ENCODE results near the gene RAB10.
A peak's percentile ranks its signal among the peaks of the same experiment; 100 is the strongest.

Gene RAB10

GRCh38 chr2:26033270-26033817, 540 bp upstream of the RAB10 start:
- H3K27ac ChIP-seq: peak overlapping the region; percentile 83
- peak overlapping the region; percentile 94 for H3K4me2 ChIP-seq
- H3K27me3 ChIP-seq: no peaks in the 10 kb centered on the region
- peak overlapping the region; percentile 86 for H3K9ac ChIP-seq
- no peak for TF ChIP-seq Cebpa-rat (IDR thresholded peaks at IDR 0.05)
- peak overlapping the region; percentile 81 for H3K4me3 ChIP-seq
- H3K4me1 ChIP-seq: peaks cover 29% of the 10 kb centered on the region
- H3K9me3 ChIP-seq: no peaks in the 10 kb centered on the region
- H4K20me1 ChIP-seq: peaks cover 43% of the 10 kb centered on the region
- H3K36me3 ChIP-seq: peaks cover 19% of the 10 kb centered on the region

- Histone ChIP-seq H3K4me1 (peaks cover 29% of the 10 kb centered on the region), H3K27ac (peak overlapping the region; percentile 92), H3K4me2 (peak overlapping the region; percentile 95), H3K36me3 (peaks cover 32% of the 10 kb centered on the region), H4K20me1 (peaks cover 56% of the 10 kb centered on the region), H3K4me3 (peak overlapping the region; percentile 81), H3K9me3 (no peaks in the 10 kb centered on the region), H3K9ac (peak overlapping the region; percentile 85), H3K27me3 (no peaks in the 10 kb centered on the region)
- TF ChIP-seq Cebpa-rat (IDR thresholded peaks at IDR 0.05): no peak
These were observed 731 bp downstream of the RAB10 start for GRCh38 chr2:26034637-26034992.

GRCh38 chr2:26035090-26035743, 1.3 kb downstream of the RAB10 start:
- TF ChIP-seq Cebpa-rat (IDR thresholded peaks at IDR 0.05): no peak
- H4K20me1 ChIP-seq: peaks cover 62% of the 10 kb centered on the region

GRCh38 chr2:26039603-26040323, 5.9 kb downstream of the RAB10 start:
- H3K9me3 ChIP-seq: peaks cover 9% of the 10 kb centered on the region; the same call in 1 of the 2 replicates
- H3K4me3 ChIP-seq: no peak overlapping the region
- peaks cover 79% of the 10 kb centered on the region for H3K36me3 ChIP-seq
- H3K27ac ChIP-seq: no peak overlapping the region
- H3K9ac ChIP-seq: no peak overlapping the region
- no peak overlapping the region for H3K4me2 ChIP-seq
- TF ChIP-seq Cebpa-rat (IDR thresholded peaks at IDR 0.05): no peak
- peaks cover 100% of the 10 kb centered on the region for H4K20me1 ChIP-seq
- H3K4me1 ChIP-seq: peaks cover 19% of the 10 kb centered on the region
- H3K27me3 ChIP-seq: no peaks in the 10 kb centered on the region

More at GRCh38 chr2:26035090-26035743, 1.3 kb downstream of the RAB10 start:
- Histone ChIP-seq H3K9me3 (no peaks in the 10 kb centered on the region), H3K4me3 (peak overlapping the region; percentile 81), H3K36me3 (peaks cover 38% of the 10 kb centered on the region), H3K27ac (peak overlapping the region; percentile 92; the same call in 1 of the 2 replicates), H3K4me2 (peak overlapping the region; percentile 95), H3K27me3 (no peaks in the 10 kb centered on the region), H3K9ac (peak overlapping the region; percentile 85), H3K4me1 (peaks cover 29% of the 10 kb centered on the region)

- no peak overlapping the region for H3K9ac ChIP-seq
- H3K4me2 ChIP-seq: no peak overlapping the region
- no peaks in the 10 kb centered on the region for H3K4me1 ChIP-seq
- no peak overlapping the region for H3K4me3 ChIP-seq
- H3K36me3 ChIP-seq: peaks cover 83% of the 10 kb centered on the region
- peaks cover 100% of the 10 kb centered on the region for H4K20me1 ChIP-seq
- no peaks in the 10 kb centered on the region for H3K27me3 ChIP-seq
- H3K9me3 ChIP-seq: peaks cover 20% of the 10 kb centered on the region; the same call in 1 of the 2 replicates
- H3K27ac ChIP-seq: no peak overlapping the region
- no peak for TF ChIP-seq Cebpa-rat (IDR thresholded peaks at IDR 0.05)
These were observed 9.2 kb downstream of the RAB10 start for GRCh38 chr2:26043109-26043508.

GRCh38 chr2:26043862-26044696, 10.2 kb downstream of the RAB10 start:
- Histone ChIP-seq H4K20me1 (peaks cover 100% of the 10 kb centered on the region), H3K36me3 (peaks cover 81% of the 10 kb centered on the region), H3K4me2 (no peak overlapping the region), H3K27ac (no peak overlapping the region), H3K4me1 (no peaks in the 10 kb centered on the region), H3K27me3 (no peaks in the 10 kb centered on the region), H3K9me3 (peaks cover 20% of the 10 kb centered on the region; the same call in 1 of the 2 replicates), H3K4me3 (no peak overlapping the region), H3K9ac (no peak overlapping the region)
- no peak for TF ChIP-seq Cebpa-rat (IDR thresholded peaks at IDR 0.05)

GRCh38 chr2:26048791-26049190, 14.9 kb downstream of the RAB10 start:
- no peak overlapping the region for H3K4me2 ChIP-seq
- no peak for TF ChIP-seq Cebpa-rat (IDR thresholded peaks at IDR 0.05)
- no peak overlapping the region for H3K4me3 ChIP-seq
- peaks cover 62% of the 10 kb centered on the region for H3K36me3 ChIP-seq
- H3K27me3 ChIP-seq: no peaks in the 10 kb centered on the region
- H4K20me1 ChIP-seq: peaks cover 100% of the 10 kb centered on the region
- H3K27ac ChIP-seq: no peak overlapping the region
- H3K9me3 ChIP-seq: peaks cover 16% of the 10 kb centered on the region; the same call in 1 of the 2 replicates
- H3K9ac ChIP-seq: no peak overlapping the region
- 0 out of 2 replicates have a peak, but pooled peaks cover 8% of the 10 kb centered on the region for H3K4me1 ChIP-seq

GRCh38 chr2:26049641-26050040, 15.8 kb downstream of the RAB10 start:
- no peak overlapping the region for H3K27ac ChIP-seq
- H3K9ac ChIP-seq: no peak overlapping the region
- H3K27me3 ChIP-seq: no peaks in the 10 kb centered on the region
- no peak overlapping the region for H3K4me3 ChIP-seq
- H3K36me3 ChIP-seq: peaks cover 53% of the 10 kb centered on the region
- 0 out of 2 replicates have a peak, but pooled peaks cover 8% of the 10 kb centered on the region for H3K4me1 ChIP-seq
- H4K20me1 ChIP-seq: peaks cover 100% of the 10 kb centered on the region
- no peak overlapping the region for H3K4me2 ChIP-seq
- H3K9me3 ChIP-seq: peaks cover 12% of the 10 kb centered on the region; the same call in 1 of the 2 replicates
- TF ChIP-seq Cebpa-rat (IDR thresholded peaks at IDR 0.05): no peak

GRCh38 chr2:26052740-26053139, 18.9 kb downstream of the RAB10 start:
- H3K27ac ChIP-seq: no peak overlapping the region
- H3K4me1 ChIP-seq: 0 out of 2 replicates have a peak, but pooled peaks cover 8% of the 10 kb centered on the region
- H3K4me3 ChIP-seq: no peak overlapping the region
- H4K20me1 ChIP-seq: peaks cover 100% of the 10 kb centered on the region
- H3K4me2 ChIP-seq: no peak overlapping the region
- no peak overlapping the region for H3K9ac ChIP-seq
- H3K36me3 ChIP-seq: peaks cover 60% of the 10 kb centered on the region
- no peaks in the 10 kb centered on the region for H3K9me3 ChIP-seq
- TF ChIP-seq Cebpa-rat (IDR thresholded peaks at IDR 0.05): no peak
- no peaks in the 10 kb centered on the region for H3K27me3 ChIP-seq
